Endodermal cell (in vitro differentiated cells): ENCODE results near the gene NOS3. TPM values are rescaled to one million over a fixed set of nuclear protein-coding genes. Genes with fewer than 3 reads are reported as not detected.

Source experiments
- DNase-seq: peaks from one replicate; pipeline ENCODE4 v3.0.0-alpha.2; 2017
- H3K27ac ChIP-seq: 2 replicates; pipeline ENCODE4 v1.5.1; 2013; ENCODE audit warnings: mild to moderate bottlenecking, low read depth, low read length, moderate library complexity
- H3K27me3 ChIP-seq: 2 replicates; pipeline ENCODE4 v1.6.1; 2013; ENCODE audit warnings: mild to moderate bottlenecking, low read length, moderate library complexity; ENCODE audit not compliant: insufficient read depth, control insufficient read depth, poor library complexity, severe bottlenecking
- H3K36me3 ChIP-seq: 2 replicates; pipeline ENCODE4 v1.7.0; 2013; ENCODE audit warnings: mild to moderate bottlenecking, low read length, moderate library complexity; ENCODE audit not compliant: control insufficient read depth, insufficient read depth
- H3K4me1 ChIP-seq: one replicate; pipeline ENCODE4 v1.7.0; 2013; ENCODE audit warnings: low read length; ENCODE audit not compliant: control insufficient read depth, insufficient read depth
- H3K4me3 ChIP-seq: 2 replicates; pipeline ENCODE4 v1.5.1; 2013; ENCODE audit warnings: mild to moderate bottlenecking, low read length, moderate library complexity
- H3K9ac ChIP-seq: 2 replicates; pipeline ENCODE4 v1.6.1; 2013; ENCODE audit warnings: mild to moderate bottlenecking, low read length, moderate library complexity; ENCODE audit not compliant: poor library complexity, severe bottlenecking; ENCODE audit errors: extremely low read depth
- H3K9me3 ChIP-seq: 2 replicates; pipeline ENCODE4 v1.6.1; 2013; ENCODE audit warnings: mild to moderate bottlenecking, low read length, moderate library complexity; ENCODE audit not compliant: control insufficient read depth
- H3K27ac Mint-ChIP-seq: 2 replicates; pipeline ENCODE4 v1.8.0; 2020; ENCODE audit warnings: mixed read lengths
- H3K27me3 Mint-ChIP-seq: 2 replicates; pipeline ENCODE4 v1.8.0; 2021; ENCODE audit warnings: mild to moderate bottlenecking, mixed read lengths; ENCODE audit not compliant: insufficient read depth
- H3K36me3 Mint-ChIP-seq: 2 replicates; pipeline ENCODE4 v1.8.0; 2020; ENCODE audit warnings: low read depth, mixed read lengths
- H3K4me1 Mint-ChIP-seq: 2 replicates; pipeline ENCODE4 v1.8.0; 2020; ENCODE audit warnings: mixed read lengths
- H3K4me3 Mint-ChIP-seq: 2 replicates; pipeline ENCODE4 v1.8.0; 2020; ENCODE audit warnings: mild to moderate bottlenecking, moderate library complexity, mixed read lengths
- H3K9me3 Mint-ChIP-seq: 2 replicates; pipeline ENCODE4 v1.8.0; 2020; ENCODE audit warnings: mild to moderate bottlenecking, mixed read lengths
- WGBS, 2 experiments: methylation state at CpG; one replicate each; pipeline versions ENCODE4 v1.1.5 to v1.1.7; 2013; ENCODE audit warnings: missing lambda C conversion rate in 2 of 2, mixed read lengths in 1 of 2; ENCODE audit not compliant: insufficient coverage in 1 of 2, insufficient read length in 1 of 2; 5-methylcytosine and 5-hydroxymethylcytosine counted together
- total RNA-seq, 2 donors: library from RNA; stranded (reverse); fragmentation: NEBNext Ultra II Directional in 1 of 2; extraction: Animal tissue kit (Norgen Biotek cat#: 25700) in 1 of 2; gene quantifications; 2 replicates in 1 of 2; 3 replicates in 1 of 2; pipeline ENCODE4 v1.2.1, GENCODE V29; 2021
- TF ChIP-seq, protein P1 (sequence below): fragments of 200-600 bp; sonication (generic); conservative IDR thresholded peaks from 2 replicates; pipeline ENCODE4 v1.5.0; 2021; ENCODE audit warnings: antibody characterized with exemption, mild to moderate bottlenecking

The NOS3 gene
- total RNA-seq, 2 donors from 2014 or later, result 2.3 to 9.1 TPM

GRCh38 chr7:150964593-150965111 is 26.2 kb upstream of the NOS3 start:
- H3K4me1 ChIP-seq, result peaks cover 3% of the 10 kb centered on the region
- peaks cover 44% of the 10 kb centered on the region for H3K27me3 Mint-ChIP-seq
- H3K27ac Mint-ChIP-seq, result no peak overlapping the region
- TF ChIP-seq, protein P1, sequence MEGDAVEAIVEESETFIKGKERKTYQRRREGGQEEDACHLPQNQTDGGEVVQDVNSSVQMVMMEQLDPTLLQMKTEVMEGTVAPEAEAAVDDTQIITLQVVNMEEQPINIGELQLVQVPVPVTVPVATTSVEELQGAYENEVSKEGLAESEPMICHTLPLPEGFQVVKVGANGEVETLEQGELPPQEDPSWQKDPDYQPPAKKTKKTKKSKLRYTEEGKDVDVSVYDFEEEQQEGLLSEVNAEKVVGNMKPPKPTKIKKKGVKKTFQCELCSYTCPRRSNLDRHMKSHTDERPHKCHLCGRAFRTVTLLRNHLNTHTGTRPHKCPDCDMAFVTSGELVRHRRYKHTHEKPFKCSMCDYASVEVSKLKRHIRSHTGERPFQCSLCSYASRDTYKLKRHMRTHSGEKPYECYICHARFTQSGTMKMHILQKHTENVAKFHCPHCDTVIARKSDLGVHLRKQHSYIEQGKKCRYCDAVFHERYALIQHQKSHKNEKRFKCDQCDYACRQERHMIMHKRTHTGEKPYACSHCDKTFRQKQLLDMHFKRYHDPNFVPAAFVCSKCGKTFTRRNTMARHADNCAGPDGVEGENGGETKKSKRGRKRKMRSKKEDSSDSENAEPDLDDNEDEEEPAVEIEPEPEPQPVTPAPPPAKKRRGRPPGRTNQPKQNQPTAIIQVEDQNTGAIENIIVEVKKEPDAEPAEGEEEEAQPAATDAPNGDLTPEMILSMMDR, result peak; percentile 47
- H3K4me3 Mint-ChIP-seq, result no peak overlapping the region
- H3K27me3 ChIP-seq, result peaks cover 4% of the 10 kb centered on the region
- no peaks in the 10 kb centered on the region for H3K36me3 ChIP-seq
- H3K4me1 Mint-ChIP-seq, result peaks cover 4% of the 10 kb centered on the region
- H3K9me3 Mint-ChIP-seq, result no peaks in the 10 kb centered on the region
- H3K4me3 ChIP-seq, result no peak overlapping the region
- WGBS, 2 experiments, result 66 to 79% methylated on average over 9 to 16 of the region's 16 CpGs
- H3K36me3 Mint-ChIP-seq, result no peaks in the 10 kb centered on the region
- H3K9ac ChIP-seq, result no peak overlapping the region
- no peak overlapping the region for H3K27ac ChIP-seq
- peak; percentile 82 for DNase-seq
- no peaks in the 10 kb centered on the region for H3K9me3 ChIP-seq

GRCh38 chr7:150965273-150965830 is 25.5 kb upstream of the NOS3 start:
- Mint-ChIP-seq H3K4me1 (peaks cover 6% of the 10 kb centered on the region), H3K27ac (no peak overlapping the region), H3K9me3 (no peaks in the 10 kb centered on the region), H3K27me3 (peaks cover 44% of the 10 kb centered on the region), H3K4me3 (no peak overlapping the region), H3K36me3 (no peaks in the 10 kb centered on the region)
- H3K4me3 ChIP-seq, result no peak overlapping the region
- peaks cover 3% of the 10 kb centered on the region for H3K4me1 ChIP-seq
- no peak overlapping the region for H3K9ac ChIP-seq
- WGBS, 2 experiments, result 89 to 93% methylated on average over 12 to 16 of the region's 16 CpGs
- DNase-seq, result no peak
- no peaks in the 10 kb centered on the region for H3K36me3 ChIP-seq
- TF ChIP-seq, protein P1, result no peak
- no peak overlapping the region for H3K27ac ChIP-seq
- peaks cover 4% of the 10 kb centered on the region for H3K27me3 ChIP-seq
- no peaks in the 10 kb centered on the region for H3K9me3 ChIP-seq

- Histone ChIP-seq H3K4me3 (no peak overlapping the region), H3K9ac (no peak overlapping the region), H3K9me3 (no peaks in the 10 kb centered on the region), H3K27ac (no peak overlapping the region), H3K4me1 (peaks cover 3% of the 10 kb centered on the region), H3K27me3 (peaks cover 4% of the 10 kb centered on the region), H3K36me3 (no peaks in the 10 kb centered on the region)
- WGBS, 2 experiments, result 89 to 90% methylated on average over 1 of the region's 1 CpG
- Mint-ChIP-seq H3K36me3 (no peaks in the 10 kb centered on the region), H3K9me3 (no peaks in the 10 kb centered on the region), H3K4me1 (peaks cover 13% of the 10 kb centered on the region), H3K4me3 (no peak overlapping the region), H3K27me3 (peaks cover 44% of the 10 kb centered on the region), H3K27ac (no peak overlapping the region)
- DNase-seq, result peak; percentile 82
- TF ChIP-seq, protein P1, result peak; percentile 76
Measured at GRCh38 chr7:150966002-150966401, 24.8 kb upstream of the NOS3 start.
